H1 (cell line): Measurements from ENCODE around the gene FAAH2.

Experiments used
- CTCF ChIP-seq, 3 experiments: IDR thresholded peaks; 1 replicate in 2 of 3; 2 replicates in 1 of 3; pipeline versions ENCODE4 v1.5.1 to v1.6.1; 2011; ENCODE audit warnings: low read length in 3 of 3, mild to moderate bottlenecking in 3 of 3, inconsistent platforms in 2 of 3, low read depth in 1 of 3, moderate library complexity in 1 of 3; ENCODE audit not compliant: insufficient read depth in 1 of 3; ENCODE audit errors: control extremely low read depth in 1 of 3
- EGR1 ChIP-seq: IDR thresholded peaks from 2 replicates; pipeline ENCODE4 v1.6.1; 2011; ENCODE audit warnings: low read depth, low read length, borderline replicate concordance
- POLR2A ChIP-seq, 2 experiments: IDR thresholded peaks; 1 replicate in 1 of 2; 2 replicates in 1 of 2; pipeline ENCODE4 v1.6.1; 2011; ENCODE audit warnings: low read depth in 2 of 2, low read length in 2 of 2, mild to moderate bottlenecking in 2 of 2; ENCODE audit errors: control extremely low read depth in 1 of 2
- ZNF274 ChIP-seq: IDR thresholded peaks from 2 replicates; pipeline ENCODE4 v1.7.0; 2012; ENCODE audit warnings: low read length, borderline replicate concordance; ENCODE audit errors: extremely low read depth

- no peak for TF ChIP-seq CTCF (IDR thresholded peaks at IDR 0.05; ENCODE audit: control extremely low read depth in 1 of 3, insufficient read depth in 1 of 3, low read depth in 1 of 3, low read length in 3 of 3)
- TF ChIP-seq POLR2A (IDR thresholded peaks at IDR 0.05; ENCODE audit: control extremely low read depth in 1 of 2, low read depth in 2 of 2, low read length in 2 of 2) = no peak
- no peak for TF ChIP-seq ZNF274
- TF ChIP-seq EGR1 = no peak
Measured at GRCh38 chrX:57380026-57380796, 93.7 kb downstream of the FAAH2 start.
